Panc1 (cell line): Measurements from ENCODE around the gene CYP2E1.

Experiments used
- CTCF ChIP-seq: fragments of 450-650 bp; IDR thresholded peaks from 2 replicates; pipeline ENCODE4 v1.5.1; 2017; ENCODE audit warnings: mild to moderate bottlenecking
- REST ChIP-seq, 2 experiments: IDR thresholded peaks; 2 replicates each; pipeline ENCODE4 v1.6.1; 2011 to 2012; ENCODE audit warnings: low read depth in 2 of 2, control low read depth in 1 of 2, low read length in 1 of 2, mild to moderate bottlenecking in 1 of 2, moderate library complexity in 1 of 2; ENCODE audit not compliant: insufficient read depth in 1 of 2
- SIN3A ChIP-seq: IDR thresholded peaks from 2 replicates; pipeline ENCODE4 v1.6.1; 2012; ENCODE audit warnings: low read depth, mild to moderate bottlenecking, low read length, moderate library complexity, borderline replicate concordance; ENCODE audit not compliant: insufficient read depth

- TF ChIP-seq CTCF (no peak), SIN3A (no peak), REST (IDR thresholded peaks at IDR 0.05; ENCODE audit: insufficient read depth in 1 of 2, low read depth in 2 of 2, low read length in 1 of 2) (no peak)
Measured at GRCh38 chr10:133528296-133528844, 1.2 kb downstream of the CYP2E1 start.
